D341Med (cell line): Measurements from ENCODE around the gene RNASEL.
"Not testable (repeated sequence)": the region's sequence is repeated elsewhere in the genome, so short reads cannot be mapped to it uniquely, and the experiment has no call there.

Experiments used
- DNase-seq: peaks from one replicate; pipeline ENCODE4 v3.0.0; 2012; ENCODE audit warnings: low spot score

The RNASEL gene

DNA sequence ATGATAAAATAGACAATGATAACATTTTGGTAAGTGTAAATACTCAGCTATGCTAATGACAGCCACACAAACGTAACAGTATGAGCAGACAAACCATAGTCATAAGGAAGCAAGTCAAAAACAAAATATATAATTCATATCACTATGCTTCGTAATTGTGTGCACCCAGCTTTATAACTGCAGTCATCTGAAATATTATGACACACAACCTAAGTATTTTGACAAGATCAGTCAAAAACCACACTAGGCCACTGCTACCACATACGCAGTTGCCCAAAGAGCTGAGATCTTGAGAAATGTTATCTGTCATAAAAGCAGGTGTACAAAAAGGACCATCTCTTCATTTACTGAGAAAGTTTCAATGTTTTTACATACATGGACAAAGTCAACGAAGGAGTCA lies 26.0 kb downstream of the RNASEL start:
- no peak for DNase-seq

DNA sequence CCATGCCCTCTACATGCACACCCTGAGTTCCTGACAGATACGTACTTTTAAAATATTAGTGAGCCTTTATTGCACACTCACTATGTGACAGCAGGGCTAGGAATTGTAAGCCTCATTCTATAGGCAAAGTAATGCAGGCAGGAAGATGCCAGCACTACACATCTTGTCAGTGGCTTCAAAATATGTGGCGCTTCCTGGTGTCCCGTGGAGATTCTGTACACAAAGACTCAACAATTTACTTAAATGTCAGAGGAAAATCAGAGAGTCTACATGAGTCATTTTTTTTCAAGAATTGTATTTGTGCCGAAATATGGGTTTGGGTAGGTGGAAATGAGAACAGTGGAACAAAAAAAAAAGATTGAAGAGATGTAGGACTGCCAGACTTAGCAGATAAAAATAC lies 27.6 kb downstream of the RNASEL start:
- no peak for DNase-seq

GRCh38 chr1:182560392-182560984 lies 28.6 kb downstream of the RNASEL start:
- no peak for DNase-seq

GRCh38 chr1:182556279-182556678 lies 32.8 kb downstream of the RNASEL start:
- no peak for DNase-seq

- DNase-seq = no peak
Measured at GRCh38 chr1:182555493-182555892, 33.6 kb downstream of the RNASEL start.

DNA sequence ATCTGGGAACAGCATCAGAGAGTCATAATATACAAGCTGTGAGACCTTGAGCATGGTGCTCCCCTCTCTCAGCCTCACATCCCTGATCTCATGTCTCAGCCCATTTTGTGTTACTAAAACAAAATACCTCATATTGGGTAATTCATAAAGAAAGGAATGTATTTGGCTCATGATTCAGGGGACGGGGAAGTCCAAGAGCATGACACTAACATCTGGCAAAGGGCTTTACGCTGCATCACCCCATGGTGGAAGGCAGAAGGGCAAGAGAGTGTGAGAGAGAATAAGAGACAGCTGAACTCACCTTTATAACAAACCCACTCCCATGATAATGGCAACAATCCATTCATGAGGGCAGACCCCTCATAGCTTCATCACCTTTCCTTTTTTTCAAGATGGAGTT lies 36.5 kb downstream of the RNASEL start:
- no peak for DNase-seq

- DNase-seq = no peak
Measured at GRCh38 chr1:182549811-182550210, 39.2 kb downstream of the RNASEL start.

GRCh38 chr1:182549346-182549745 lies 39.7 kb downstream of the RNASEL start:
- DNase-seq = no peak

GRCh38 chr1:182533896-182534295 lies 55.2 kb downstream of the RNASEL start:
- no peak for DNase-seq

DNA sequence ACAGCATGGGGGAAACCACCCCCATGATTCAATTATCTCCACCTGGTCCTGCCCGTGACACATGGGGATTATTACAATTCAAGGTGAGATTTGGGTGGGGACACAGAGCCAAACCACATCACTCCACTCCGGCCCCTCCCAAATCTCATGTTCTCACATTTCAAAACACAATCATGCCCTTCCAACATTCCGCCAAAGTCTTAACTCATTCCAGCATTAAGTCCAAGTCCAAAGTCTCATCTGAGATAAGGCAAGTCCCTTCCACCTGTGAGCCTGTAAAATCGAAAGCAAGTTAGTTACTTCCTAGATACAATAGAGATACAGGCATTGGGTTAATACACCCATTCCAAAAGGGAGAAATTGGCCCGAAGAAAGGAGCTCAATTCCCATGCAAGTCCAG lies 60.9 kb downstream of the RNASEL start:
- DNase-seq = not testable (repeated sequence)

GRCh38 chr1:182527680-182528079 lies 61.4 kb downstream of the RNASEL start:
- no peak for DNase-seq

DNA sequence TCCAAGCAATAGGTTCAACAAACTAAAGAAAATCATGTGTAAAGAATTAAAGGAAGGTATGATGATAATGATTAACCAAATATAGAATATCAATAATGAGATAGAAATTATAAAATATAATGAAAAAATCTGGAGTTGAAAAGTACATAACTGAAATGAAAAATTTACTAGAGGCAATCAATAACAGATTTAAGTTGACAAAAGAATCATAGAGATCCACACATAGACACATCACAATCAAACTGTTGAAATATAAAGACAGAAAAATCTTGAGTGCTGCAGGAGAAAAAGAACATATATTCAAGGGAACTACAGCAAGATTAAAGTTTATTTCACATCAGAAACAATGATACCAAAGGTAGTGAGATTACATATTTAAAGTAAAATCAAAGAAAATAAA lies 63.7 kb downstream of the RNASEL start:
- no peak for DNase-seq
